Brain microvascular endothelial cell (primary cell): Measurements from ENCODE around the gene LGR4.

Experiments used
- DNase-seq: peaks from one replicate; pipeline ENCODE4 v3.0.0-alpha.2; 2020
- H3K27ac ChIP-seq: fragments of 250-450 bp; sonication (Bioruptor Pico); 2 replicates; pipeline ENCODE4 v1.5.1; 2020; ENCODE audit warnings: mild to moderate bottlenecking, moderate library complexity
- H3K27me3 ChIP-seq: fragments of 250-450 bp; sonication (Bioruptor Pico); replicated peaks from 2 replicates; pipeline ENCODE4 v1.5.1; 2020; ENCODE audit warnings: mild to moderate bottlenecking
- H3K36me3 ChIP-seq: fragments of 250-450 bp; sonication (Bioruptor Pico); replicated peaks from 2 replicates; pipeline ENCODE4 v1.5.1; 2020; ENCODE audit warnings: mild to moderate bottlenecking
- H3K4me3 ChIP-seq: 2 replicates; pipeline ENCODE4 v1.5.1; 2011; ENCODE audit warnings: low read depth, mild to moderate bottlenecking, control low read depth, low read length, moderate library complexity
- CTCF ChIP-seq: IDR thresholded peaks from 2 replicates; pipeline ENCODE4 v1.5.1; 2011; ENCODE audit warnings: low read depth, mild to moderate bottlenecking, moderate library complexity, low read length, control low read depth, inconsistent platforms; ENCODE audit errors: missing control alignments
- in situ Hi-C: cut with HindIII; loops from 2 replicates; pipeline ENCODE4 v1.10.0; 2017; ENCODE audit warnings: low sequenced_read_pairs, low pct_ligation_motif_present

LGR4 gene

DNA sequence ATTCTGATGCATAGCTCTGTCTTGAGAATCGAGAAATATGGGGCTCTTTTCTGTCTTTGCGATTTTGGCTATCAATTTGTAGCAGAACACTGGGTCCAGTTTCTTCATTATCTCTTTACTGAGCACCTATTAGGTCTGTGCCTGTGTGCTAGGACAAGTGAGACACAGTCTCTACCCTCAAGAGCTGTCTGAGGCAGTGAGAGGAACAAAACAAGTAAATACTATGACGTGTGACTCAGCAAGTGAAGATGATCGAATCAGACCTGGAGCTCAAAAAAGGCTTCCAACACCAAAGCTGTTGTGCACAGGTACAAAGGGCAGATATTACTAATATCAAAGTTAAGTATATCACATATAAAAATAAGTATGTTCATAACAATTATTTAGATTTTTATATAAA, 52.4 kb downstream of the LGR4 start:
- TF ChIP-seq CTCF: no peak
- no peak for DNase-seq
- no peaks in the 10 kb centered on the region for H3K27me3 ChIP-seq
- no peaks in the 10 kb centered on the region for H3K36me3 ChIP-seq
- H3K4me3 ChIP-seq: no peak overlapping the region
- in situ Hi-C loops: no loop called here
- H3K27ac ChIP-seq: no peak overlapping the region

- no peak for TF ChIP-seq CTCF
- H3K27me3 ChIP-seq: no peaks in the 10 kb centered on the region
- no peak overlapping the region for H3K4me3 ChIP-seq
- DNase-seq: no peak
- H3K27ac ChIP-seq: no peak overlapping the region
- no peaks in the 10 kb centered on the region for H3K36me3 ChIP-seq
- in situ Hi-C loops: no loop called here
Observed at GRCh38 chr11:27418356-27418755, 54.2 kb downstream of the LGR4 start.

DNA sequence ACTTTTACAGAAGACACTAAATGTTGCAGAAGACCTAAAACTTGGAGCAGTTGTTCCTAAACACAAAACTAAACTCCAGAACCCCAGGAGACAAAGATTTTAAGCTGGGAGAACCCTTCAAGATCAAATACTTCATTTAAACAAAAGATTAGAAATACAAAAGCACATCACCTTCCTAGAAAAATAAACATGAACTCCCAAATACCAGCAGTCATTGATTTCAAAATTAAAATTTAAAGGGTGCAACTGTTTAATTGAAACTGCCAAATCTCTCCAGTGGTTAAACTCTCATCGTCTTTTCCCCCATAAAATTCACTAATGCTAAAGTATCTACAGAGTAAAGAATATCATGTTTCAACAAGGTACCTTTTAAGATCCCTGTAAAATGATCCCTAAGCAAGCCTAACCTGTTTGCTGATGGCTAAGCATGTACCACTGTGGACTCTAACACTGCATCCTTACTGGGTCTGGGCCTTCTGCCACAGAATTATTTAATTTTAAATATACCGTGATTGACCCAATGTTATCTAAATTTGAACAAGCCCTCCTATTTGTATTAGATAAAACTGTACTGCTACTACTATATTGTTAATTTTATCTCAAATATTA, 55.9 kb downstream of the LGR4 start:
- no peaks in the 10 kb centered on the region for H3K27me3 ChIP-seq
- in situ Hi-C loops: no loop called here
- TF ChIP-seq CTCF: no peak
- H3K27ac ChIP-seq: no peak overlapping the region
- H3K4me3 ChIP-seq: no peak overlapping the region
- DNase-seq: no peak
- H3K36me3 ChIP-seq: no peaks in the 10 kb centered on the region

GRCh38 chr11:27414644-27415043, 57.9 kb downstream of the LGR4 start:
- no peak for TF ChIP-seq CTCF
- Histone ChIP-seq H3K27me3 (no peaks in the 10 kb centered on the region), H3K4me3 (no peak overlapping the region), H3K27ac (no peak overlapping the region), H3K36me3 (no peaks in the 10 kb centered on the region)
- in situ Hi-C loops: no loop called here
- DNase-seq: no peak

GRCh38 chr11:27413218-27413617, 59.4 kb downstream of the LGR4 start:
- Histone ChIP-seq H3K27ac (no peak overlapping the region), H3K4me3 (no peak overlapping the region), H3K27me3 (no peaks in the 10 kb centered on the region), H3K36me3 (no peaks in the 10 kb centered on the region)
- no peak for DNase-seq
- in situ Hi-C loops: no loop called here
- no peak for TF ChIP-seq CTCF

DNA sequence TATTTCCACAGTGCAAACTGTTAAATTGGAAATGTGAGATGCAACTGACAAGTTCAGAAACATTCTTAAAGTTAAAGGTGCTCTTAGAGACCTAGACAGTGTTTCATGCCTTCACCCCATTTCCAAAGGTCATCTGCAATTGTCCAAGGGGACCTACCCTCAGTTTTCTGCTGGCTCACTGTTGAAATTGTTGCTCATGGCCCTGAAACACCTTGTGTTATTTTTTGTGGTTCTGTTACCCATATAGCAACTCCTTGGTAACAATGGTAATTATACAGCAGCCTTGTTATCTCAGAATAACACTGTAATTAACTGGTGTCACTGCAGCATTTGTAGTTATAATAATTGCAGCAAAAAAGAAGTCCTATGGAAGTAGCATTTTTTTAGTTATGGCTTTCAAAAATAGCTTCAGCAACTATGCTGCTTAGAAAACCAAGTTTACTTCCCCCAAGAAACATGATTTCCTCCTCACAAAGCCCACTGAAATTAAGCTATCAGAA, 60.3 kb downstream of the LGR4 start:
- H3K36me3 ChIP-seq: no peaks in the 10 kb centered on the region
- no peaks in the 10 kb centered on the region for H3K27me3 ChIP-seq
- no peak overlapping the region for H3K27ac ChIP-seq
- in situ Hi-C loops: no loop called here
- H3K4me3 ChIP-seq: no peak overlapping the region
- no peak for DNase-seq
- no peak for TF ChIP-seq CTCF
